Left renal cortex interstitium (tissue), 4 donors: Measurements from ENCODE around the gene ADK. TPM values are rescaled to one million over a fixed set of nuclear protein-coding genes. Genes with fewer than 3 reads are reported as not detected.
"Not testable (repeated sequence)": the region's sequence is repeated elsewhere in the genome, so short reads cannot be mapped to it uniquely, and the experiment has no call there.

Experiments
- DNase-seq, 4 donors: peaks; one replicate each; pipeline ENCODE4 v3.0.0-alpha.2; 2013; ENCODE audit warnings: low read depth in 4 of 4, low spot score in 2 of 4, missing footprints in 1 of 4
- polyA plus RNA-seq, 4 donors: library from polyadenylated mRNA; unstranded; fragments of 120-200 nt; gene quantifications; one replicate each; pipeline ENCODE4 v1.2.1, GENCODE V29; 2013; ENCODE audit not compliant: insufficient read length in 4 of 4

The ADK gene
- 10 to 100 TPM; 27.2 to 33.8 (median 28.5) TPM for polyA plus RNA-seq

- peak; percentile 97 to 100 (median 99) for DNase-seq
Observed at GRCh38 chr10:74150990-74151878, at the start of gene ADK. Gene ADK, plus strand, starts transcription at chr10:74151221. Its CDS starts 58 bp downstream, at chr10:74151279.

- no peak for DNase-seq
Observed at GRCh38 chr10:74103560-74104258, 47.3 kb upstream of the ADK start.

- no peak for DNase-seq
Observed at GRCh38 chr10:74104480-74104879, 46.5 kb upstream of the ADK start.

GRCh38 chr10:74104996-74105395, 46.0 kb upstream of the ADK start:
- no peak for DNase-seq

GRCh38 chr10:74107391-74107790, 43.6 kb upstream of the ADK start:
- no peak for DNase-seq

GRCh38 chr10:74109452-74109851, 41.6 kb upstream of the ADK start:
- DNase-seq, result no peak

- no peak for DNase-seq
Observed at GRCh38 chr10:74110120-74110519, 40.9 kb upstream of the ADK start.

- DNase-seq, result no peak
Observed at GRCh38 chr10:74111799-74112198, 39.2 kb upstream of the ADK start.

GRCh38 chr10:74113546-74113945, 37.5 kb upstream of the ADK start:
- no peak for DNase-seq

- no peak for DNase-seq
Observed at GRCh38 chr10:74114041-74114448, 37.0 kb upstream of the ADK start.

GRCh38 chr10:74117738-74118137, 33.3 kb upstream of the ADK start:
- DNase-seq, result no peak

- no peak for DNase-seq
Observed at GRCh38 chr10:74118804-74119203, 32.2 kb upstream of the ADK start.

GRCh38 chr10:74120911-74121310, 30.1 kb upstream of the ADK start:
- DNase-seq, result no peak

- DNase-seq, result no peak
Observed at GRCh38 chr10:74121368-74121767, 29.7 kb upstream of the ADK start.

- DNase-seq, result no peak
Observed at GRCh38 chr10:74122060-74122459, 29.0 kb upstream of the ADK start.

GRCh38 chr10:74123081-74123480, 27.9 kb upstream of the ADK start:
- DNase-seq, result no peak

- DNase-seq, result no peak
Observed at GRCh38 chr10:74133923-74134820, 16.8 kb upstream of the ADK start.

- no peak for DNase-seq
Observed at GRCh38 chr10:74135452-74135851, 15.6 kb upstream of the ADK start.

GRCh38 chr10:74137992-74138391, 13.0 kb upstream of the ADK start:
- no peak for DNase-seq

GRCh38 chr10:74138596-74138995, 12.4 kb upstream of the ADK start:
- DNase-seq, result not testable (repeated sequence)

GRCh38 chr10:74139981-74140380, 11.0 kb upstream of the ADK start:
- DNase-seq, result no peak
